Measurements from ENCODE around the gene CTNNA2. TPM values are rescaled to one million over a fixed set of nuclear protein-coding genes. Genes with fewer than 3 reads are reported as not detected.

The CTNNA2 gene
- total RNA-seq, 2 donors from 2014 or later: not detected

DNA sequence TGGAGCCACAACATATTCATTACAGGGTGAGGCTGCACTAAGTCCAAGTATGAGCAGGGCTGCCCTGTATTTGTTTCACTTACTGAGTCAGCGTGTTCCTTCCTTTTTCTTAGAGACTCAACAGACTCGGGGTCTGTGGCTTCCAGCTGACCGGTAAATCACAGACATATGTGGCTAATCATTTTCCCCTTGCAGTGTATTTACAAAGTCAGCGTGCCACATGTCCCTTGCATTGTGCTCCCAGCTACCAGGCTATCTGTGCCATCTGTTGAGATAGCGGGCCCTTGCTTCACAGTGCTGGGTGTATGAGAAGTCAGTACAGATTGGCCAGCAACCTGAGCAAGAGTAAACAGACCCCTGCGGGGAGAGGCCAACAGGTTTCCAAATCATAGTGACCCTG, 537.4 kb downstream of the CTNNA2 start:
- Mint-ChIP-seq H3K27me3 (no peaks in the 10 kb centered on the region), H3K27ac (no peak overlapping the region), H3K36me3 (ENCODE audit: low read depth) (no peaks in the 10 kb centered on the region), H3K9me3 (peaks cover 10% of the 10 kb centered on the region), H3K4me1 (no peaks in the 10 kb centered on the region), H3K4me3 (no peak overlapping the region)
- no peak for ATAC-seq (replicated peaks)

DNA sequence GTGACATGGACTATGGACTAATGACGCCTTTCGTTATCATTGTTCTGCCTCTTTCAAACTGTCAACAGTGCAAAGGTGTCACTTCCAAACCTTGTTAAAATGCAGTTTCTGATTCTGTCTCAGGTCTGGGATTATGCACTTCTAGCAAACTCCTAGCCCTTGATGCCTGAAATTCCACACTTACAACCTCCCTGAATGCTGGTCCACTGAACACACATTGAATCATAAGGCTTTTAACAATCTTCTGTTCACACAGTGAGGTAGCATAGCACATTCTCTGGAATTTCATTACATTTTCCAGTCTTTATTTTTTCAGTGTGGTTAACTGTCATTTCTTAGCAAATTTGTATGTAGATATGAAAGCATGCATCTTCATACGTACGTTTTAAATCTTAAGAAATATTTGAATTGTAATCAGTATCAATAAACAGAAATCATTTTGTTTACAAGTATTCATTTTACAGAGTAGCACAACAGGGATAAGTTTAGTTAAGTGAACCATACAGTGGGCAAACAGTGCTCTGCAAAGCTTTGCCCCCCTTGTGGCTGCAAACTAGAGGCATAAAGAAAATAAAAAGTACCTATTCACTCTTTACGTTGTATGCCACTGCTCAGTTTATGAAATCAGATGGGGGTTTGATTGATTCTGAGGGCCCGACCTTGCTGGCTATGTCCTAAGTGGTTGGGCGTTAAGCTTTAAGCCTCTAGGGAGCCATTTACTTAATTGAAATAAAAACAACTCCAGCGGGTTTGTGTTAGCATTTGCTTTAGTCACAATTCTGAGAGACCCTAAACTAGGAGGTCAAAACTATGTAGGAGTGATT, 540.9 kb downstream of the CTNNA2 start:
- Mint-ChIP-seq H3K9me3 (peaks cover 8% of the 10 kb centered on the region), H3K4me3 (no peak overlapping the region), H3K4me1 (no peaks in the 10 kb centered on the region), H3K27me3 (no peaks in the 10 kb centered on the region), H3K27ac (no peak overlapping the region), H3K36me3 (ENCODE audit: low read depth) (no peaks in the 10 kb centered on the region)
- ATAC-seq (replicated peaks): no peak

DNA sequence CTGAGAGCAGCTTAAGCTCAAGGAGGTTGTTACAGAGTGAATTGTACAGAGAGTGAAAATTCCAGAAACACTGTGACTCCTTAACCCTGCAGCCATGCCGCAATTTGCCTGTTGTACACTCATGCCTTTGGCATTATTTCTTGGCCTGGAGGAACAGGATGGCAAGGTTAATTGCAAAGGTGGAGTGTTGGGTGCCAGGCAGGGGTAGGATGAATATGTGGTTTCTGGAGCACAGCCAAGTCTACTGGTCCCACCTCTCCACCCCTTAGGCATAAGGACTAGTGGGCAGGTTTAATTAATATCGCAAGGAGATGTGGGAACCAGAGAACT, 541.5 kb downstream of the CTNNA2 start:
- H3K4me1 Mint-ChIP-seq: no peaks in the 10 kb centered on the region
- ATAC-seq (replicated peaks): no peak
- no peaks in the 10 kb centered on the region for H3K27me3 Mint-ChIP-seq
- H3K36me3 Mint-ChIP-seq (ENCODE audit: low read depth): no peaks in the 10 kb centered on the region
- H3K27ac Mint-ChIP-seq: no peak overlapping the region
- H3K9me3 Mint-ChIP-seq: peaks cover 6% of the 10 kb centered on the region
- no peak overlapping the region for H3K4me3 Mint-ChIP-seq

DNA sequence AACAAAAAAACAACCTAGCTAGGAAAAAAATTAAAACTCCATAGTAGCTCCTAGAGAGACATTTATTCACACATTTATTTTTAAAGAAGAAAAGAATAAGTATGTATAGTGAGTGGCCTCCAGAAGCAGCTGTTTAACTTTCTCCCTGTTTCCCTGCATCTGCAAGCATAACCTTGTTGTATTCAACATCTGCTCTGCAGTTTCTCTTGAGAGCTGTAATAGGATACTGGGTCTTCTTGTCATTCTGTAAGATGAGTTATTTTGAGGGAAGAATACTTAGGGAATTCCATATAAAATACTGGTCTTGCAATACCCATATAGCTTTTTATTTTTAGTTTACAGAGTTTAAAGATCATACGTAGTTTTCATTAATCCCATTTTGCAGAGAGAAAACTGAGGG, 545.1 kb downstream of the CTNNA2 start:
- Mint-ChIP-seq H3K9me3 (no peaks in the 10 kb centered on the region), H3K4me3 (no peak overlapping the region), H3K4me1 (no peaks in the 10 kb centered on the region), H3K27ac (no peak overlapping the region), H3K36me3 (ENCODE audit: low read depth) (no peaks in the 10 kb centered on the region), H3K27me3 (no peaks in the 10 kb centered on the region)
- ATAC-seq (replicated peaks): no peak

DNA sequence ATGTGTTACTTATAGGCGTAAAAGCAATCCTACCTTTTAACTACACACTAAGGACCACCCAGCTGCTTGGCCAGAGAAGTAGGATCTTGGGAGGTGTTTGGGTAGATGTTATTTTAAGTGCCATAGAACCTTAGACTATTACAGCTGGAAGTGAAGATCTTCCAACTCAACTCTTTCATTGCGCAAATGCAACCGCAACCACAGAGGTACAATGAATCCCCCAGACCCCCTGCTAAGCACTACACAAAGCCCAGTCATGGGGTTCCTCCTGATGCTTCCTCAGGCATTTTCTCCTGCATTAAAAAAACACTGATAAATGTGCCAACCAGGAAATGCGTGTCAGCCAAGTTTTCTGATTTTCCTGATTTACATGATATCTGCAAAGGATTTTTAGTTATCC, 545.7 kb downstream of the CTNNA2 start:
- no peaks in the 10 kb centered on the region for H3K9me3 Mint-ChIP-seq
- no peaks in the 10 kb centered on the region for H3K36me3 Mint-ChIP-seq (ENCODE audit: low read depth)
- H3K4me1 Mint-ChIP-seq: no peaks in the 10 kb centered on the region
- ATAC-seq (replicated peaks): no peak
- no peak overlapping the region for H3K4me3 Mint-ChIP-seq
- H3K27ac Mint-ChIP-seq: no peak overlapping the region
- no peaks in the 10 kb centered on the region for H3K27me3 Mint-ChIP-seq

DNA sequence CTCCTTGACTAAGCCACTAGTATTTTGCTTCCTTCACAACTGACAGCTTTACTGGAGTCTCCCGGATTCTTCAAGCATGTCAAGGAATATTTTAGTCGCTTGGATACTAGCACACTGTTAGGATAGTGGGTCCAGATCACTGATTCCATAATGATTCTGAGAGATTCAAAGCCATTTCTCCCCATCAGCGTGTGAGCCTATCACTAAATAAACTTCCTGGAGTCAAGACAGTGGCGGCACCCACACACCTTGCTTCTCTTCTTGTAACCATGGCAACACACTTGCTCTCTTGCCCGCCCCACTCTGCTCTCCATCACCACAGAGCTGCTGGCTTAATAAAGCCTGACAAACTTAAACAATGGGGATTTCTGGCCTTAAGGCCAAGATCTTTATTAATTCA, 546.6 kb downstream of the CTNNA2 start:
- Mint-ChIP-seq H3K9me3 (no peaks in the 10 kb centered on the region), H3K36me3 (ENCODE audit: low read depth) (no peaks in the 10 kb centered on the region), H3K27ac (no peak overlapping the region), H3K4me3 (no peak overlapping the region), H3K27me3 (no peaks in the 10 kb centered on the region), H3K4me1 (no peaks in the 10 kb centered on the region)
- no peak for ATAC-seq (replicated peaks)

DNA sequence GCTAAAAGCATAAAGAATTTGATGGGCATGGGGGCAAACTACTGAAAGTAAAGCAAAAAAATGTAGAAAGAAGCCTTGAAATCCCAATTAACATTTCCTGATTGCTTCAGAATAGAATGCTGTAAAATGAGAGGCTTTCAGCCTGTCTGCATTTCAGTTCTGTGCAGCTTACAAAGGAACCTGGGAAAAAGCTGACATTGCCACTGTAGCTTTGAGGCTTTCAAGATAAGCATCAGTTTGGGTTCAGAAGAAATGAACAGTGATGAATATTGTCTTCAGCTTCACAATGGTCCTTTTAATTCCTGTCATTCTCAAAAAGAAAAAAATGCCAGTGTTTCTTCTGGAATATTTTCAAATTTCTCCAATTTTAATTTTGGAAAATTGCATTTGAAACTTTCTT, 549.0 kb downstream of the CTNNA2 start:
- Mint-ChIP-seq H3K9me3 (no peaks in the 10 kb centered on the region), H3K27ac (no peak overlapping the region), H3K36me3 (ENCODE audit: low read depth) (no peaks in the 10 kb centered on the region), H3K27me3 (no peaks in the 10 kb centered on the region), H3K4me3 (no peak overlapping the region), H3K4me1 (no peaks in the 10 kb centered on the region)
- ATAC-seq (replicated peaks): no peak

DNA sequence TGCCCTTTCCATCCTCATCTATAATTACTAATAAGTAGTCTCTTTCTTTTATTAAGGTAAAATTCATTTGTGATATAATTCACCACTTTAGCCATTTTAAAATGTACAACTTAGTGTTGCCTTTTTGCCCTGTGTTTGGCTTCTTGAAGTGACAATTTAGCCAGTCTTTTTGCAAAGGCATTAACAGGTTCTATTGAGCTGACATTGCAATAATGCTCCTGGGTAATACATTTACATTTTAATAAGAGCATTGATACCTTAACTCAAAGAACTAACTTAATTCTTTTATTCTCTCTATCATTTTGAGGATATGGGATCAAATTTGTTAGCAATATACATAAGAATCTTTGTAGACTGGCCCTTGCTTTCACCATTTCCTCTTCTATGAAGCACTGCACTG, 549.4 kb downstream of the CTNNA2 start:
- H3K36me3 Mint-ChIP-seq (ENCODE audit: low read depth): no peaks in the 10 kb centered on the region
- no peaks in the 10 kb centered on the region for H3K27me3 Mint-ChIP-seq
- H3K4me1 Mint-ChIP-seq: no peaks in the 10 kb centered on the region
- H3K27ac Mint-ChIP-seq: no peak overlapping the region
- no peak overlapping the region for H3K4me3 Mint-ChIP-seq
- no peaks in the 10 kb centered on the region for H3K9me3 Mint-ChIP-seq
- no peak for ATAC-seq (replicated peaks)

DNA sequence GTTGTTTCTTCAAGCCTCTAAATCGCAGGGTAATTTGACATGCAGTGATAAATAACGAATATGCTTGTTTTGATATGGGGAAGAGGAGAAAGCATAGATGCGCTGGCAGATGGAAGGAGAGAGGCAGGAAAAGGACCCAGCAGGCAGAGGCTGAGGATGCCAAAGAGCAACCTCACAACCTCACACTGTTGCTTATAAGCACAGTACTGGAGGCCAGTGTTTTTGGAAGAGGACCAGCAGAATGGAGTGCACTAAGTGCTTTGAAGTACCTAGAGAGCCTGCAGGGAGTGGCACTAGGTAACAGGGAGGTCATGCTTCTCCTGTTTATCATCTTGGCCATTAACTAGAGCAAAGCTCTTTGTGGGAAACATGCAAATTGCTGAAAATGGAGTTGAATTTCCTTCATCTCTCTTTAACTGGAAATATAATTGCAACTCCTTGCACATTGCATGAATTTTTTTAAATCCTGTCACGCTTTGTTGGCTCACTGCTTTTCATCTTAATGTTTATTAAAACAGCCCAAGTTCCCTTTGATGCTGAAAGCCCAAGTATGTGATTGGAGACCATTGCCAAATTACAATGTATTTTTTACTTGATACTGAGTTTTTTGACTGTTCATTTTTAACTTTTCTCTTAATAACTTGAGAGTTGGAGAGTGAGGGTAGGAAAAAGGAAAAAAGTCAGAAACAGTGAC, 555.3 kb downstream of the CTNNA2 start:
- no peaks in the 10 kb centered on the region for H3K4me1 Mint-ChIP-seq
- H3K27ac Mint-ChIP-seq: no peak overlapping the region
- H3K4me3 Mint-ChIP-seq: no peak overlapping the region
- ATAC-seq (replicated peaks): no peak
- H3K27me3 Mint-ChIP-seq: peaks cover 3% of the 10 kb centered on the region
- no peaks in the 10 kb centered on the region for H3K36me3 Mint-ChIP-seq (ENCODE audit: low read depth)
- H3K9me3 Mint-ChIP-seq: peaks cover 5% of the 10 kb centered on the region

DNA sequence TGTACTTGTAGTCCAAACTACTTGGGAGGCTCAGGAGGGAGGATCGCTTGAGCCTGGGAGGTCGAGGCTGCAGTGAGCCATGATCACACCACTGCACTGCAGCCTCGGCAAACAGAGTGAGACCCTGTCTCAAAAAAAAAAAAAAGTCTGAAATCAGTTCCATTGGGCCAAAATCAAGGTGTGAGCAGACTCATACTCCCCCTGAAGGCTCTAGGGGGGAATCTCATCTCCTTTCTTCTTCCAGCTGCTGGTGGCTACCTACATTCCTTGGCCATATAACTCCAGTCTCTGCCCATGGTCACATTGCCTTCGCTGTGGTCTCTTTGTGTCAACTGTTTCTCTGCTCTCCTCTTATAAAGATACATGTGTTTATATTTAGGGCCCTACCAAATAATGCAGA, 557.7 kb downstream of the CTNNA2 start:
- H3K4me1 Mint-ChIP-seq: no peaks in the 10 kb centered on the region
- H3K27ac Mint-ChIP-seq: no peak overlapping the region
- H3K27me3 Mint-ChIP-seq: peaks cover 3% of the 10 kb centered on the region
- H3K36me3 Mint-ChIP-seq (ENCODE audit: low read depth): no peaks in the 10 kb centered on the region
- H3K4me3 Mint-ChIP-seq: no peak overlapping the region
- ATAC-seq (replicated peaks): no peak
- peaks cover 5% of the 10 kb centered on the region for H3K9me3 Mint-ChIP-seq

DNA sequence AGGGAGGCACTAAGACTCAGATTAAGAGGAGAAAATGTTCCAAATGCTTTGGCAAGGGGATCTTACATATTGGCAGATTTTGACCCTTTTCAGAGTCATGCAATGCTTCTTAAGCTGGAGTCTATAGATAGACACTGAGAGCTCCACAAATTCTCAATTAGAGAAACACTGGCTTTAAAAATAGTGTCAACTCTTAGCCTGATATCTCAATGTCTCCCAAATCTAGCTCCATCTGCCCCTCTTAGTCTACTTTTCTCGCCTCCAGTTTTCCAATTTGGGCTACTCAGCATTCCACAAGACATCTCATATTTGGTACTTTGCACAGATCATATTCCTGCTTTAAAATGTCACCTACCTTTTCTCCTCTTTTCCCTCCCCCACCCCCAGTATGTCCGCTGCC, 559.1 kb downstream of the CTNNA2 start:
- ATAC-seq (replicated peaks): no peak
- H3K27me3 Mint-ChIP-seq: peaks cover 3% of the 10 kb centered on the region
- no peaks in the 10 kb centered on the region for H3K36me3 Mint-ChIP-seq (ENCODE audit: low read depth)
- H3K4me3 Mint-ChIP-seq: no peak overlapping the region
- no peaks in the 10 kb centered on the region for H3K4me1 Mint-ChIP-seq
- peaks cover 5% of the 10 kb centered on the region for H3K9me3 Mint-ChIP-seq
- H3K27ac Mint-ChIP-seq: no peak overlapping the region

DNA sequence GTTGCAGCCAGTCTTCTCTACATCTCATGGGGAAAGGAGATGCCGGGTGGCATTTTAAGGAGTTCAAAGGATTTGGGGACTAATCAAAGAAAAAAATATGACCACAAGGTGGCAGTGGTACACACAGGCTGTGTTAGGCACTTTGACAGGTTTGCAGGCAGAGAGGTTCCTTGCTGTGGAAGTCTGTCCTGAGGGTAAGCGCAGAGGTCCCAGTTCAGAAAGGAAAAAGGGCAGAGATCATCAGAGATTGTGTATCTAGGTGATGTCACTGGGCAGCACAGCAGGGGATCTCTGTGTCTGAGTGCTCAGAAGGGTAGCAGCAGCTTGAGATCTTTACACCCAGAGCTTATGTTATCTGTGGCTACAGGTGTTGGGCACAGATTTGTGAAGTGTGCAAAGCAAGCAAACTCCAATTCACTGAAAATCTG, 560.3 kb downstream of the CTNNA2 start:
- H3K9me3 Mint-ChIP-seq: no peaks in the 10 kb centered on the region
- no peak overlapping the region for H3K4me3 Mint-ChIP-seq
- H3K36me3 Mint-ChIP-seq (ENCODE audit: low read depth): no peaks in the 10 kb centered on the region
- H3K27me3 Mint-ChIP-seq: peaks cover 3% of the 10 kb centered on the region
- no peak overlapping the region for H3K27ac Mint-ChIP-seq
- H3K4me1 Mint-ChIP-seq: no peaks in the 10 kb centered on the region
- ATAC-seq (replicated peaks): no peak

DNA sequence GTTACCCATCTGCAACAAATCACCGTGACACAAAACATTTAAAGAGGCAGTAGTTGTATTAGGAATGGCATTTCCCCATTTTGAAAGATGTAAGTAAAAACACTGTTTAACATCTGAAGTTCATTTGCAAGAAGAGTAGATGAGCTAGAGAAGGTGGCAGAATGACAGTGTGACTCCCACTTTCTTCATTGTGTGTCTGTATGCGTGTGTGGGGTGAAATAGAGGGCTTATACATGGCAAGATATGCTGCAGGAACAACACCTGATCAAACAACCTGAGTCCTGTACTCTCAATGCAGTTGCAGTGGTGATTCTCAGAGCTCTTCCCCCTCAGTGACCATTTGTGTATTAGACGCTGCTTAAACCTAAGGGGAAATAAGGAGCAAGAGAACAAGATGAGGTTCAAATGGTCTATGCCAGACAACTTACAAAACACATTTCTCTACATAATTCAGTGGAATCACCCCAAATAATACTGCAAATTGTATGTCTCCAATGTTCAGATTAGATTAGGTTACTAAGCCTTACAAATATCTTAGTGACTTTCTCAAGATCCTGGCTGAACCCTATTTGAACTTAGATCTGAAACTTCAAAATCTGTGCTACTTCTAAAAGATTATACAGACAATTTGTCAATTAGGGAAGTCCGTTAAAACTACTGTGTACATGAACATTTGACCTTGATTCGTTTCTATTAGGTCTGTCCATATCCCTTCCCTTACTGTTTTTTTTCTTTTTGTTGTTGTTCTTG, 561.6 kb downstream of the CTNNA2 start:
- no peak overlapping the region for H3K27ac Mint-ChIP-seq
- no peaks in the 10 kb centered on the region for H3K4me1 Mint-ChIP-seq
- no peak overlapping the region for H3K4me3 Mint-ChIP-seq
- peaks cover 7% of the 10 kb centered on the region for H3K27me3 Mint-ChIP-seq
- H3K36me3 Mint-ChIP-seq (ENCODE audit: low read depth): no peaks in the 10 kb centered on the region
- ATAC-seq (replicated peaks): no peak
- H3K9me3 Mint-ChIP-seq: no peaks in the 10 kb centered on the region

DNA sequence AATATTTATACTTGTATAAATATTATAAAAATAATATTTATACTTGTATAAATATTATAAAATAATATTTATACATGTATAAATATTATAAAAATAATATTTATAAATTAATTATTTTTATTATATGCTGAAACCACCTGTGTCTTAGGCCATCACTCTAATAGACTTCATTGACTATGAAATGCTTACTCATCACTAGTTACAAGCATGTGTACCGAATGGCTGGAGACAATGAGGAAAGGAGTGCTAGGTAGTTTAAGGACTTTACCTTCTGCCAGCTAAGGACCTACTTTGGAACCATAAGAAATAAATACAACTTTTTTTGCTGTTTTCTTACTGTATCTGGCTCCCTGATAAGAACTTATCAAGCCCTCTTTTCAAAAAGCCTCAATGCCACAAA, 562.9 kb downstream of the CTNNA2 start:
- Mint-ChIP-seq H3K27me3 (peaks cover 6% of the 10 kb centered on the region), H3K4me1 (no peaks in the 10 kb centered on the region), H3K9me3 (no peaks in the 10 kb centered on the region), H3K4me3 (no peak overlapping the region), H3K36me3 (ENCODE audit: low read depth) (no peaks in the 10 kb centered on the region), H3K27ac (no peak overlapping the region)
- no peak for ATAC-seq (replicated peaks)

All from activated T-helper 17 cell treated with anti-CD3 and anti-CD28 coated beads, Interleukin-2, amount 50 U/mL, for 72 hours (primary cell).